Type B pancreatic cell (in vitro differentiated cells): ENCODE measurements around the gene PPDPF. TPM values are rescaled to one million over a fixed set of nuclear protein-coding genes. Genes with fewer than 3 reads are reported as not detected.
A peak's percentile ranks its signal among the peaks of the same experiment; 100 is the strongest.

ENCODE experiments used
- DNase-seq: peaks from one replicate; pipeline ENCODE4 v3.0.0; 2021; ENCODE audit warnings: mixed read lengths; ENCODE audit not compliant: unreplicated experiment; ENCODE audit errors: extremely low spot score
- H3K27ac Mint-ChIP-seq: 2 replicates; pipeline ENCODE4 v1.8.0; 2021; ENCODE audit warnings: mild to moderate bottlenecking, mixed read lengths
- H3K27me3 Mint-ChIP-seq: 2 replicates; pipeline ENCODE4 v1.8.0; 2021; ENCODE audit warnings: mixed read lengths
- H3K36me3 Mint-ChIP-seq: 2 replicates; pipeline ENCODE4 v1.8.0; 2021; ENCODE audit warnings: mixed read lengths
- H3K4me1 Mint-ChIP-seq: one replicate; pipeline ENCODE4 v1.8.0; 2021; ENCODE audit warnings: mixed read lengths; ENCODE audit not compliant: unreplicated experiment
- H3K4me3 Mint-ChIP-seq: 2 replicates; pipeline ENCODE4 v1.8.0; 2021; ENCODE audit warnings: mild to moderate bottlenecking, mixed read lengths
- H3K9me3 Mint-ChIP-seq: 2 replicates; pipeline ENCODE4 v1.8.0; 2021; ENCODE audit warnings: mixed read lengths
- total RNA-seq: library from RNA; stranded (reverse); gene quantifications from 2 replicates; pipeline ENCODE4 v1.2.1, GENCODE V29; 2021; ENCODE audit warnings: low replicate concordance
- TF ChIP-seq, protein P1 (sequence below): fragments of 200-600 bp; sonication (generic); conservative IDR thresholded peaks from 2 replicates; pipeline ENCODE4 v1.5.0; 2021; ENCODE audit warnings: antibody characterized with exemption, mild to moderate bottlenecking

The PPDPF gene
- total RNA-seq, 1 donor from 2014 or later, result 280 TPM

DNA sequence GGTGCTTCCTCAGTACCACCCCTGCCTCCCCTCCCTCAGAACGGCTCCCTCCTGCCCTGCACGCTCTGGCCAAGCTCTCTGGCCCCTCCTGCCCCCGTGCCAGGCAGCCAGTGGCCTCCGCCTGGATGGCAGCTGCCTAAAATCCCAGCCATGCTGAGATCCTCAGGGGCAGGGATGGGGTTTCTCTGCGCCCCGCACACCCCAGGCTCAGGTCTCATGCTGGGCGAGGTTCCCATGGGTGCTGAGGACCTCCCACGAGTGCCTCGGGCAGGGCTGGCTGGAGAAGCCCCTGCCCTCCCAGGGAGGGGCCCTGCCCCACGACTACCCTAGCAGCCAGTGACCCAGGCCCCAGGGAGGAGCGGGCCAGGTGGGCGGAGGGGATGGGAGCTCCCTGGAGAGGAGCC lies 13.9 kb downstream of the PPDPF start:
- TF ChIP-seq, protein P1, sequence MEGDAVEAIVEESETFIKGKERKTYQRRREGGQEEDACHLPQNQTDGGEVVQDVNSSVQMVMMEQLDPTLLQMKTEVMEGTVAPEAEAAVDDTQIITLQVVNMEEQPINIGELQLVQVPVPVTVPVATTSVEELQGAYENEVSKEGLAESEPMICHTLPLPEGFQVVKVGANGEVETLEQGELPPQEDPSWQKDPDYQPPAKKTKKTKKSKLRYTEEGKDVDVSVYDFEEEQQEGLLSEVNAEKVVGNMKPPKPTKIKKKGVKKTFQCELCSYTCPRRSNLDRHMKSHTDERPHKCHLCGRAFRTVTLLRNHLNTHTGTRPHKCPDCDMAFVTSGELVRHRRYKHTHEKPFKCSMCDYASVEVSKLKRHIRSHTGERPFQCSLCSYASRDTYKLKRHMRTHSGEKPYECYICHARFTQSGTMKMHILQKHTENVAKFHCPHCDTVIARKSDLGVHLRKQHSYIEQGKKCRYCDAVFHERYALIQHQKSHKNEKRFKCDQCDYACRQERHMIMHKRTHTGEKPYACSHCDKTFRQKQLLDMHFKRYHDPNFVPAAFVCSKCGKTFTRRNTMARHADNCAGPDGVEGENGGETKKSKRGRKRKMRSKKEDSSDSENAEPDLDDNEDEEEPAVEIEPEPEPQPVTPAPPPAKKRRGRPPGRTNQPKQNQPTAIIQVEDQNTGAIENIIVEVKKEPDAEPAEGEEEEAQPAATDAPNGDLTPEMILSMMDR, result no peak
- Mint-ChIP-seq H3K27ac (no peak overlapping the region), H3K27me3 (no peaks in the 10 kb centered on the region), H3K4me1 (peaks cover 8% of the 10 kb centered on the region), H3K9me3 (no peaks in the 10 kb centered on the region), H3K36me3 (no peaks in the 10 kb centered on the region), H3K4me3 (no peak overlapping the region)
- DNase-seq, result no peak

DNA sequence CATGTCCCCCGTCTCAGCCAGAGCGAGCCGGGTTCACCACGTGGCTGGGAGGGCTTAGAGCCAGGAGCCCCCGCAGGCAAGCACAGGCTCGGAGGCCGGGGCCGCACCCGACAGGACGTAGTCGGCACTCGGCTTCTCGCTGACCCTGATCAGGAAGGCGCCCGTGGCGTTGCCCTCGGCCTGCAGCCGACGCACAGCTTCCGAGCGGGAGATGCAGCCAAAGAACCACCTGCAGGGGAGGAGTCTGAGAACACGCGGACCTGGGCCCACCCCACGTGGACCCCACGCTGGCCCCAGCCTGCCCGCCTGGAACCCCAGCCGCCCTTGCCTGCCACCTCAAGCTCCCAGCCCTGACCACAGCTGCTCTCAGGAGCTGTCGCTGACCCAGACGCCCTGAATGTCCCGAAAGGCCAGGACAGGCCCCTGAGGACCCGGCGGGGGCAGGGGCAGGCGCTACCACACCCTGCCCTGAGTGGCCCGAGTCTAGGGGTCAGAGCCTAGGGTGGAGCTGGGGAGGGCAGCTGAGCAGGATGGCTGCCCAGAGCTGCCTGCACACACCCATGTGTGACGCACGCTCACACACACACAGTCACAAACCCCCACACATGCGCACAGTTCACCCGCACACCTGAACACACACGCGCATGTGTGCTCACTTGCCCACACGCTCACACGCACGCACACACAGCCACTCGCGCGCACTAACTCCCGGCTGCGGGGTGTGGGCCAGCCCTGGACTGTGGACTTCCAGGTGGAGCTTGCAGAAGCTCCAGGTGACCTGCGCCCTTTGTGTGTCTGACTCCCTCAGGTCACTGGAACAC lies 14.5 kb downstream of the PPDPF start:
- peaks cover 8% of the 10 kb centered on the region for H3K4me1 Mint-ChIP-seq
- TF ChIP-seq, protein P1, result no peak
- H3K27ac Mint-ChIP-seq, result no peak overlapping the region
- DNase-seq, result no peak
- no peaks in the 10 kb centered on the region for H3K36me3 Mint-ChIP-seq
- no peaks in the 10 kb centered on the region for H3K27me3 Mint-ChIP-seq
- H3K9me3 Mint-ChIP-seq, result no peaks in the 10 kb centered on the region
- no peak overlapping the region for H3K4me3 Mint-ChIP-seq

DNA sequence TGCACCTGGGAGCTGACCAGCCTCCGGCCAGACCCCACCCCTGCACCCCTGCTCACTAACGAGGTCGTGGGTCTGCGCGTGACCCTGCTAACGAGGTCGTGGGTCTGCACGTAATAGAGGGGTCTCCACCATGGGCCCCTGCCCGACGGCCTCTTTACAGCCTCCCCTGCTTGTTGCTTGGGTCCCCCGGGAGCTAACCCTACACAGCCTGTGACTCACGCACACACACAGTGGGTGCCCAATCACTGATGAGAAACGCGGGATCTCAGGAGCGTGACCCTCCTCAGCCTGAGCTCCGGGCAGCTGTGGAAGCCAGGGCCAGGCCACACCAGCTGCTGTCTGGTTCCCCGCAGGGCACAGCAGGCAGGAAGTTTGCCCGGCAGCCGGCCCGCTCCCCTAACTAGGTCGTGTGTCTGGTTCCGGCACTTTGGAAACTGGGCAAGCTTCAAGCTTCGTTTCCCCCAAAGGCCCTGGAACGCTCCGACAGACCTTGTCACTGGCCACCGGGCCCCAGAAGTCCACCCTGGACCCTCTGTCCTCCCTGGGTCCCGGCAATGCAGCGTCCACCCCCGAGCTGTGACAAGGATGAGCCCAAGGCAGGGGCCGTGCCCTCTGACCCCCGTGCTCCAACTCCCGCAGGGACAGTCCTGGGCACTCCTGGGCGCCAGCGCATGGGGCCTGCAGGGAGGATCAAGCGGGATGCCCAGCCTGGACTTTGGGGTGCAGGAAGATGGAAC lies 15.8 kb downstream of the PPDPF start:
- Mint-ChIP-seq H3K36me3 (no peaks in the 10 kb centered on the region), H3K4me1 (peaks cover 8% of the 10 kb centered on the region), H3K9me3 (no peaks in the 10 kb centered on the region), H3K27ac (peak overlapping the region; percentile 61), H3K4me3 (peak overlapping the region; percentile 20), H3K27me3 (no peaks in the 10 kb centered on the region)
- TF ChIP-seq, protein P1, result no peak
- DNase-seq, result no peak

DNA sequence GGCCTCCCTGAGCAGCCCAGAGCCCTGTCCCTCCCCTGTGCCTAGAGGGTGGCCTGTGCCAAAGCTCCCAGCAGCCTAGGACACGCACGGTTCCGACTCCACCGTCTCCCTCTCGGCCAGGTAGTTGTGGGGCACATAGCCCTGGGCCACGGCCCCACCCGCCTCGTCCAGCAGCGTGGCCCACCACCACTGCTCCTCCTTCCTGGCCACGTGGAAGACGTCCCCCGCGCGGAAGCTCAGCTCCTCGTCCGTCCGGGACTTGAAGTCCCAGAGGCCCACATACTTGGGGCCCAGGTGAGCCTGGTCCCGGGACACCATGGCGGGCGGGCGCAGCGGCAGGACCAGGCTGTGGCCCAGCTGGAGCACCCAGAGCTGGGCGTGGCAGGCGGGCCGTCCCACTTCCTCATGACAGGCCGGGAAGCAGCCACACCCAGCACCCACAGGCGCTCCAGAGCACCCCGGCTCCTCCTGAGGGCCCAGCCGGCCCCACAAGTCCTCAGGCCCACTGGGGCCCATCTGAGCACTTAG lies 16.5 kb downstream of the PPDPF start, which contains the start of gene PTK6:
Gene PTK6 (minus strand): TSS at position 380 of the 528 bp plus-strand sequence. CDS start 62 bp downstream, at position 318.
- TF ChIP-seq, protein P1, result no peak
- peak within 1 kb of the TSS; percentile 61 for H3K27ac Mint-ChIP-seq
- H3K4me3 Mint-ChIP-seq, result peak within 1 kb of the TSS; percentile 41
- peaks cover 5% of the 10 kb centered on the region for H3K4me1 Mint-ChIP-seq
- no peak for DNase-seq
- no peaks in the 10 kb centered on the region for H3K9me3 Mint-ChIP-seq
- no peaks in the 10 kb centered on the region for H3K36me3 Mint-ChIP-seq
- no peaks in the 10 kb centered on the region for H3K27me3 Mint-ChIP-seq

DNA sequence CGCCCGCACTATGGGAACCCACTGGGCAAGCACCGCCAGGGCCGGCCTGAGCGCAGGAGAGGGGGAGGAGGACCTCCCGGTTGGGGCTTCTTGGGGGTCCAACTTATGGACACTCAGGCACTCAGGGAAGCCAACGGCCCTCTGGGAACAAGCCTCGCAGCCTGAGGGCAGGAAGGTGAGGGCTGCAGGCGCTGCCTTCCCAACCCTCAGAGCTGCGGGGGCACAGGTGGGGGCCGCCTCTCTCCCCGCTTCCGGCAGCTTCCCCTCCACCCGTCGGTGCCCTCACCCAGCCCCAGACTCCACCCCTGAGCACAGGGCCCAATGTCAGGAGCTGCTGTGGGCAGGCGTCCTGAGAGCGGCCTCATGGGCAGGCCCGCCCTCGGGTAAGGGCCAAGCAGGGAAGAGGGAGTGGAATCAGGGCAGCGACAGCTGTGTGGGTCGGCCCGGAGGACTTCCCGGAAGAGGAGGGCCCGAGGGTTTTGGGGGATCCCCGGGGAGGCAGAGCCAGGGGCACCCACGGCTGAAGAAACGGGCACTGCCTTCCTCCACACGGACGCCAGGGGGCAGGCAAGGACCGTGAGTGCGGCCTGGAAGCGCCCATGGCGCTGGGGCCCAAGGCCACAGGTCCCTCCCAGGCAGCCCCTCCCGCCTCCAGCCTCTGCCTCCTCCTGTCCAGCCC lies 17.1 kb downstream of the PPDPF start:
- H3K4me3 Mint-ChIP-seq, result peak overlapping the region; percentile 41
- no peaks in the 10 kb centered on the region for H3K9me3 Mint-ChIP-seq
- DNase-seq, result no peak
- peak overlapping the region; percentile 39 for H3K27ac Mint-ChIP-seq
- TF ChIP-seq, protein P1, result peak; percentile 99
- H3K27me3 Mint-ChIP-seq, result no peaks in the 10 kb centered on the region
- H3K4me1 Mint-ChIP-seq, result peaks cover 3% of the 10 kb centered on the region
- H3K36me3 Mint-ChIP-seq, result no peaks in the 10 kb centered on the region
